Panc1 (cell line): ENCODE measurements around the gene CTXN1. TPM values are rescaled to one million over a fixed set of nuclear protein-coding genes. Genes with fewer than 3 reads are reported as not detected.
A peak's percentile ranks its signal among the peaks of the same experiment; 100 is the strongest.

ENCODE experiments used
- ATAC-seq: fragments of 200-7000 bp; cut with Tn5 transposase; 2 replicates; pipeline ENCODE4 v1.9.1; 2020; ENCODE audit warnings: mild to moderate bottlenecking, moderate library complexity
- BruUV-seq: library from RNA; stranded (reverse); fragments of 400-500 nt; replicated peaks from 2 replicates; lab custom pipeline; 2021; lab: Mats Ljungman, UMichigan
- CTCF ChIA-PET: fragments of 300-600 bp; sonication (Branson Sonifier 250); formaldehyde crosslinking; loops from one replicate; lab custom pipeline; 2022; ENCODE audit warnings: antibody characterized with exemption; lab: Charles Lee
- POLR2A ChIA-PET: fragments of 300-600 bp; sonication (Branson Sonifier 250); formaldehyde crosslinking; loops from one replicate; lab custom pipeline; 2022; ENCODE audit warnings: antibody characterized with exemption; lab: Charles Lee
- DNase-seq: peaks from one replicate; pipeline ENCODE4 v3.0.0-alpha.2; 2010; ENCODE audit warnings: low read depth, low spot score
- H3K27ac ChIP-seq: 2 replicates; pipeline ENCODE4 v1.5.1; 2011; ENCODE audit warnings: mild to moderate bottlenecking, low read length, inconsistent platforms
- H3K27me3 ChIP-seq: fragments of 200-500 bp; sonication (Bioruptor generic); 2 replicates; pipeline ENCODE4 v1.6.0; 2014; ENCODE audit warnings: low read length, inconsistent platforms; ENCODE audit not compliant: control insufficient read depth, insufficient read depth
- H3K36me3 ChIP-seq: fragments of 200-500 bp; sonication (Bioruptor generic); 2 replicates; pipeline ENCODE4 v1.5.1; 2014; ENCODE audit warnings: inconsistent platforms, mild to moderate bottlenecking, low read length, moderate library complexity; ENCODE audit not compliant: control insufficient read depth, insufficient read depth
- H3K4me1 ChIP-seq: 2 replicates; pipeline ENCODE4 v1.5.1; 2011; ENCODE audit warnings: inconsistent platforms, mild to moderate bottlenecking, low read length, moderate library complexity; ENCODE audit not compliant: control insufficient read depth, insufficient read depth
- H3K4me3 ChIP-seq, 2 experiments: 2 replicates each; pipeline ENCODE4 v1.5.1; 2011 to 2012; ENCODE audit warnings: low read depth in 2 of 2, low read length in 2 of 2, mild to moderate bottlenecking in 2 of 2, inconsistent platforms in 1 of 2, moderate library complexity in 1 of 2
- H3K9me3 ChIP-seq: fragments of 200-500 bp; sonication (Bioruptor generic); 2 replicates; pipeline ENCODE4 v1.5.1; 2014; ENCODE audit warnings: low read depth, mild to moderate bottlenecking, inconsistent platforms, low read length, moderate library complexity; ENCODE audit not compliant: control insufficient read depth, insufficient read depth
- CTCF ChIP-seq: fragments of 450-650 bp; IDR thresholded peaks from 2 replicates; pipeline ENCODE4 v1.5.1; 2017; ENCODE audit warnings: mild to moderate bottlenecking
- POLR2AphosphoS5 ChIP-seq: IDR thresholded peaks from 2 replicates; pipeline ENCODE4 v1.6.1; 2012; ENCODE audit warnings: mild to moderate bottlenecking, low read depth, low read length, moderate library complexity
- REST ChIP-seq, 2 experiments: IDR thresholded peaks; 2 replicates each; pipeline ENCODE4 v1.6.1; 2011 to 2012; ENCODE audit warnings: low read depth in 2 of 2, control low read depth in 1 of 2, low read length in 1 of 2, mild to moderate bottlenecking in 1 of 2, moderate library complexity in 1 of 2; ENCODE audit not compliant: insufficient read depth in 1 of 2
- SIN3A ChIP-seq: IDR thresholded peaks from 2 replicates; pipeline ENCODE4 v1.6.1; 2012; ENCODE audit warnings: low read depth, mild to moderate bottlenecking, low read length, moderate library complexity, borderline replicate concordance; ENCODE audit not compliant: insufficient read depth
- TCF7L2 ChIP-seq: IDR thresholded peaks from 2 replicates; pipeline ENCODE4 v1.6.1; 2011; ENCODE audit warnings: mild to moderate bottlenecking, low read depth, low read length, inconsistent platforms
- in situ Hi-C: cut with HindIII; loops from 2 replicates; pipeline ENCODE4 v1.10.0; 2016; ENCODE audit warnings: low sequenced_read_pairs, low pct_unique_long_range_greater_than_20kb
- intact Hi-C: fragments of 100-400 bp; cut with micrococcal nuclease; formaldehyde crosslinking; loops from one replicate; pipeline ENCODE4 v1.10.0; 2022; ENCODE audit not compliant: unreplicated experiment
- total RNA-seq: library from RNA; stranded (reverse); gene quantifications from one replicate; pipeline ENCODE4 v1.2.1, GENCODE V29; 2021; ENCODE audit not compliant: unreplicated experiment

CTXN1 gene
- total RNA-seq, 1 experiment from 2014 or later = 89.4 TPM

GRCh38 chr19:7928334-7928706 lies 2.4 kb upstream of the CTXN1 start:
- H3K36me3 ChIP-seq = no peaks in the 10 kb centered on the region; the same call in 1 of the 2 replicates
- H3K9me3 ChIP-seq = no peaks in the 10 kb centered on the region
- no peak for DNase-seq
- ChIA-PET CTCF (interaction anchor here (0.7 kb wide), 1 partner anchor 339 kb away, joined by 3 read pairs; no protein-coding TSS in a partner anchor), POLR2A (no interaction called here)
- no peak overlapping the region for H3K4me3 ChIP-seq
- H3K27me3 ChIP-seq = no peaks in the 10 kb centered on the region
- H3K27ac ChIP-seq = peak overlapping the region; percentile 82
- in situ Hi-C loops = no loop called here
- TF ChIP-seq REST (IDR thresholded peaks at IDR 0.05; ENCODE audit: insufficient read depth in 1 of 2, low read depth in 2 of 2, low read length in 1 of 2) (no peak), TCF7L2 (peak; percentile 74)
- ATAC-seq = no peak
- BruUV-seq = no TSS peak
- peaks cover 52% of the 10 kb centered on the region for H3K4me1 ChIP-seq
- intact Hi-C loops = no loop called here

DNA sequence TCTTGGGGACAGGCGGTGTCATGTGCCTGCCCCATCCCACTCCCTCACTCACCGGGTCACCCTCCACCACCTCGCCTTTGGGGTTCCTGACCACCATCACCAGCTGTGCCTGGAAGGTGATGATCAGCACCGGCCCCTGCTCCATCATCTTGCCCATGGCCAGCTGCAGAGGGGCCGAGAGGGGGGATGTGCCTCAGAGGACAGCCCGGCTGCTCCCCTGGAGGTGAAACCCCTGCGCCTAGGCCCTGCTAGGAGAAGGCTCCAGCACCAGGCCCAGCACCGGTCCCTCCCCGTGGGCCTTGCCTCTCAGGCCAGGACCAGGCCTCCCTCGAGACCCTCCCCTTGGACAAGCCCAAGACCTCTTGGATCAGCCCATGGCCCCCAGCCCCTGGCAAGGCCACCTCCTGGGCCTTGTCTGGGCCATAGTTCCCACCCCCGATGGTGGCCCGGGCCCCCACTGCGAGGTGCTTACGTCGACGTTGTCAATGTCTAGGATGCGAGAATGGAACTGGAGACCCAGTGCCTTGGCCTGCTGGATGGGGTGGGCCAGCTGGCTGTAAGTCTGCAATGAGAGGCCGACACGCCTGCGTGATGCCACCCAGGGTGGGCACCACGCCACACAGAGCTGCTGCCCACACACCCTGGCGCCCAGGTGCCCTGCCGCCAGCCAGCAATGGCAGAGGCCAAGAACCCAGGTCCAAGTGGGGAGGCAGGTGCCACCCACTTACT lies 1.8 kb upstream of the CTXN1 start:
- intact Hi-C loops (no loop called here), in situ Hi-C loops (no loop called here)
- Histone ChIP-seq H3K4me3 (no peak overlapping the region), H3K36me3 (no peaks in the 10 kb centered on the region; the same call in 1 of the 2 replicates), H3K4me1 (peaks cover 54% of the 10 kb centered on the region), H3K9me3 (no peaks in the 10 kb centered on the region), H3K27ac (peak overlapping the region; percentile 82), H3K27me3 (no peaks in the 10 kb centered on the region)
- DNase-seq (no peak), ATAC-seq (no peak)
- CTCF ChIA-PET = interaction anchor here (0.7 kb wide), 1 partner anchor 339 kb away, joined by 3 read pairs; no protein-coding TSS in a partner anchor
- no TSS peak for BruUV-seq
- POLR2A ChIA-PET = interaction anchor here (0.6 kb wide), 1 partner anchor 863 kb away, joined by 8 read pairs; no protein-coding TSS in a partner anchor
- TF ChIP-seq POLR2AphosphoS5 (0 out of 2 replicates have a peak, but pooled peaks have one; percentile 28), REST (IDR thresholded peaks at IDR 0.05; ENCODE audit: insufficient read depth in 1 of 2, low read depth in 2 of 2, low read length in 1 of 2) (no peak), TCF7L2 (no peak), CTCF (no peak), SIN3A (no peak)
